Measurements from ENCODE around the gene EPHB3.

- TF ChIP-seq CTCF (IDR thresholded peaks at IDR 0.05; ENCODE audit: low read length) (no peak), EZH2 (optimal IDR thresholded peaks at IDR 0.05; ENCODE audit: low read depth, low read length) (no peak), EZH2phosphoT487 (IDR thresholded peaks at IDR 0.05; ENCODE audit: low read length) (no peak)
These were observed 8.7 kb upstream of the EPHB3 start for GRCh38 chr3:184552863-184553262.
